KMS-11 (cell line): Measurements from ENCODE around the gene SLC49A3.

Experiments used
- H2AFZ ChIP-seq: fragments of 200-600 bp; sonication (generic); 2 replicates; pipeline ENCODE4 v1.6.1; 2016; ENCODE audit warnings: antibody characterized with exemption, mixed run types, low read depth
- H3K27ac ChIP-seq: fragments of 200-600 bp; sonication (generic); 2 replicates; pipeline ENCODE4 v1.6.1; 2016; ENCODE audit warnings: mild to moderate bottlenecking, mixed run types
- H3K27me3 ChIP-seq: fragments of 200-600 bp; sonication (generic); 2 replicates; pipeline ENCODE4 v1.6.1; 2017; ENCODE audit warnings: mild to moderate bottlenecking, low read depth, mixed run types, moderate library complexity; ENCODE audit not compliant: insufficient read depth
- H3K36me3 ChIP-seq: fragments of 200-600 bp; sonication (generic); 2 replicates; pipeline ENCODE4 v1.6.1; 2017; ENCODE audit warnings: mild to moderate bottlenecking, mixed run types; ENCODE audit not compliant: insufficient read depth
- H3K4me1 ChIP-seq: fragments of 200-600 bp; sonication (generic); 2 replicates; pipeline ENCODE4 v1.6.1; 2016; ENCODE audit warnings: mild to moderate bottlenecking, low read depth, mixed run types; ENCODE audit not compliant: poor library complexity, severe bottlenecking
- H3K4me2 ChIP-seq: fragments of 200-600 bp; sonication (generic); 2 replicates; pipeline ENCODE4 v1.7.0; 2016; ENCODE audit warnings: mild to moderate bottlenecking, mixed run types
- H3K4me3 ChIP-seq: fragments of 200-600 bp; sonication (generic); IDR thresholded peaks from 2 replicates; pipeline ENCODE4 v1.6.1; 2017; ENCODE audit warnings: low read depth, low read length, mixed read lengths; ENCODE audit not compliant: insufficient read depth
- H3K79me2 ChIP-seq: fragments of 200-600 bp; sonication (generic); 2 replicates; pipeline ENCODE4 v1.6.1; 2016; ENCODE audit warnings: low read depth, mixed run types; ENCODE audit not compliant: insufficient read depth
- H3K9ac ChIP-seq: fragments of 200-600 bp; sonication (generic); 2 replicates; pipeline ENCODE4 v1.6.1; 2016; ENCODE audit warnings: mild to moderate bottlenecking, mixed run types
- H4K20me1 ChIP-seq: fragments of 200-600 bp; sonication (generic); 2 replicates; pipeline ENCODE4 v1.6.1; 2016; ENCODE audit warnings: mild to moderate bottlenecking, mixed run types; ENCODE audit not compliant: insufficient read depth
- CTCF ChIP-seq: fragments of 200-600 bp; sonication (generic); conservative IDR thresholded peaks from 2 replicates; pipeline ENCODE4 v1.6.1; 2017; ENCODE audit warnings: low read depth, mild to moderate bottlenecking, antibody characterized with exemption, low read length, moderate library complexity, mixed read lengths

SLC49A3 gene

GRCh38 chr4:730511-730910, 41.6 kb upstream of the SLC49A3 start:
- Histone ChIP-seq H3K36me3 (no peaks in the 10 kb centered on the region), H3K4me3 (no peak overlapping the region)
- no peak for TF ChIP-seq CTCF

GRCh38 chr4:729336-730315, 40.7 kb upstream of the SLC49A3 start:
- no peaks in the 10 kb centered on the region for H3K36me3 ChIP-seq
- H3K9ac ChIP-seq, result no peak overlapping the region
- H4K20me1 ChIP-seq, result no peaks in the 10 kb centered on the region
- H2AFZ ChIP-seq, result no peak overlapping the region
- no peaks in the 10 kb centered on the region for H3K27me3 ChIP-seq
- H3K79me2 ChIP-seq, result no peaks in the 10 kb centered on the region
- no peak overlapping the region for H3K27ac ChIP-seq
- no peak overlapping the region for H3K4me2 ChIP-seq
- no peaks in the 10 kb centered on the region for H3K4me1 ChIP-seq
- H3K4me3 ChIP-seq, result no peak overlapping the region
- TF ChIP-seq CTCF, result no peak

More at GRCh38 chr4:730511-730910, 41.6 kb upstream of the SLC49A3 start:
- H3K4me1 ChIP-seq, result no peaks in the 10 kb centered on the region
- no peak overlapping the region for H3K27ac ChIP-seq
- H3K4me2 ChIP-seq, result no peak overlapping the region
- H3K27me3 ChIP-seq, result no peaks in the 10 kb centered on the region
- no peak overlapping the region for H2AFZ ChIP-seq
- no peak overlapping the region for H3K9ac ChIP-seq
- H4K20me1 ChIP-seq, result no peaks in the 10 kb centered on the region
- no peaks in the 10 kb centered on the region for H3K79me2 ChIP-seq

- Histone ChIP-seq H3K27ac (no peak overlapping the region), H3K4me3 (no peak overlapping the region), H3K79me2 (no peaks in the 10 kb centered on the region), H3K9ac (no peak overlapping the region), H3K4me1 (no peaks in the 10 kb centered on the region), H2AFZ (no peak overlapping the region), H4K20me1 (no peaks in the 10 kb centered on the region), H3K27me3 (no peaks in the 10 kb centered on the region), H3K4me2 (no peak overlapping the region), H3K36me3 (no peaks in the 10 kb centered on the region)
- no peak for TF ChIP-seq CTCF
Measured at GRCh38 chr4:727576-727975, 38.6 kb upstream of the SLC49A3 start.

GRCh38 chr4:726838-727237, 37.9 kb upstream of the SLC49A3 start:
- no peak overlapping the region for H3K4me2 ChIP-seq
- TF ChIP-seq CTCF, result no peak
- H3K27ac ChIP-seq, result no peak overlapping the region
- no peaks in the 10 kb centered on the region for H3K4me1 ChIP-seq
- H3K36me3 ChIP-seq, result no peaks in the 10 kb centered on the region
- H3K27me3 ChIP-seq, result no peaks in the 10 kb centered on the region
- no peaks in the 10 kb centered on the region for H4K20me1 ChIP-seq
- no peaks in the 10 kb centered on the region for H3K79me2 ChIP-seq
- no peak overlapping the region for H3K4me3 ChIP-seq
- H2AFZ ChIP-seq, result no peak overlapping the region
- no peak overlapping the region for H3K9ac ChIP-seq
